Activated naive CD4-positive, alpha-beta T cell treated with anti-CD3 and anti-CD28 coated beads, Interleukin-2, amount 50 U/mL, for 24 hours (primary cell): ENCODE measurements around the gene KCNB1.

ENCODE experiments used
- H3K27ac Mint-ChIP-seq: one replicate; pipeline ENCODE4 v1.8.0; 2021; ENCODE audit warnings: mild to moderate bottlenecking, mixed read lengths
- H3K27me3 Mint-ChIP-seq: one replicate; pipeline ENCODE4 v1.8.0; 2021; ENCODE audit warnings: mixed read lengths
- H3K36me3 Mint-ChIP-seq: one replicate; pipeline ENCODE4 v1.8.0; 2021; ENCODE audit warnings: mixed read lengths
- H3K4me1 Mint-ChIP-seq: one replicate; pipeline ENCODE4 v1.8.0; 2021; ENCODE audit warnings: mixed read lengths
- H3K4me3 Mint-ChIP-seq: one replicate; pipeline ENCODE4 v1.8.0; 2021; ENCODE audit warnings: mild to moderate bottlenecking, mixed read lengths
- H3K9me3 Mint-ChIP-seq: one replicate; pipeline ENCODE4 v1.8.0; 2021; ENCODE audit warnings: mixed read lengths

The KCNB1 gene

DNA sequence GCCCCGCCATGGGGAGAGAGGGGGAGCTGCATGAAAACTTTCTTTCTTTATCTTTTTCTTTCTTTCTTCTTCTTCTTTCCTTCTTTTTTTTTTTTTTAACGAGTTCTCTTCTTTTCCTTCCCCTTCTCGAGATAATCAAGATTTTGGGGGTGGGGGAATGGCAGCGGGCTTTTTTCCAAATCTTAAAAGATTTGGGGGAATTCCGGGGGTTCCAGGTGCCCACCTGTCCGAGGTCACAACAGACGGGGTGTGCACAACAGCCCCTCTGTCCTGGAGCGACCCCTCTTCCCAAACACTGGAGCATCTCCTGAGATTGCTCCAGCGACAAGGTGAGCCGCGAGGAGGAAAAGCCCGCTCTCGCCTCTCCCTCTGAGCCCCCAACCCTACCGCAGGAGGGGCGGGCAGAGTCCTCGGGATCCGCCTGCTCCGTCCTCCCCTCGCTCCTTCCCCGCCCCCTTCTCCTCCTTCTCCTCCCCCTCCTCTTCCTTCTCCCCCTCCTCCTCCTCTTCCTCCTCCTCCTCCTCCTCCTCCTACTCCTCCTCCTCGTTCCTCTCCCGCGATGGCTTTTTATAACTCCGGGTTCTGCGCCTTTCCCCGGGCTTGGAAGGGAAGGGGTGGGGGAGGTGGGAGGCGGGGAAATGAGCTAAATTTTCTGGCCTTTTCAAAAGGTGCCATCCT, 689 bp upstream of the KCNB1 start:
- Mint-ChIP-seq H3K27me3 (peaks cover 49% of the 10 kb centered on the region), H3K9me3 (no peaks in the 10 kb centered on the region), H3K4me1 (peaks cover 8% of the 10 kb centered on the region), H3K27ac (no peak overlapping the region), H3K4me3 (peak overlapping the region; percentile 60), H3K36me3 (no peaks in the 10 kb centered on the region)

DNA sequence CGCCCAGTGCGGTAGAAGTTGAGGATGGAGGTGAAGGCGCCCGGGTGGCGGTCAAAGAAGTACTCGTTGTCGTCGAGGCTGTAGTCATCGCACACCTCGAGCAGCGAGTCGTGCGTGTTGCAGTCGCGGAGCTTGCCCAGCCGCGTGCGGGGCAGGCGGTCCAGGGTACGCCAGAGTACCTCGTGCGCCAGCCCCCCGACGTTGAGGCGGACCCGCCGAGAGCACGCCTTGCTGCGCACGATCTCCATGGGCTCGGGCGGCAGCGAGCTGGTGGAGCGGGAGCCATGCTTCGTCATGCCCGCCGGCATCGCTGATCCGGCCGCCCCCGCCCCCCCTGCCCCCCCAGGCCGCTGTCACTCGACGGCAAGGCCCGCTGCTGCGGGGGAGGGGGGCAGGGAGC, 295 bp downstream of the KCNB1 start:
- no peak overlapping the region for H3K27ac Mint-ChIP-seq
- H3K27me3 Mint-ChIP-seq: peaks cover 47% of the 10 kb centered on the region
- no peak overlapping the region for H3K4me3 Mint-ChIP-seq
- no peaks in the 10 kb centered on the region for H3K9me3 Mint-ChIP-seq
- H3K4me1 Mint-ChIP-seq: peaks cover 8% of the 10 kb centered on the region
- H3K36me3 Mint-ChIP-seq: no peaks in the 10 kb centered on the region

- H3K27ac Mint-ChIP-seq: no peak overlapping the region
- H3K36me3 Mint-ChIP-seq: no peaks in the 10 kb centered on the region
- H3K4me3 Mint-ChIP-seq: no peak overlapping the region
- peaks cover 41% of the 10 kb centered on the region for H3K27me3 Mint-ChIP-seq
- no peaks in the 10 kb centered on the region for H3K9me3 Mint-ChIP-seq
- H3K4me1 Mint-ChIP-seq: peaks cover 8% of the 10 kb centered on the region
Observed at GRCh38 chr20:49481116-49481515, 1.4 kb downstream of the KCNB1 start.

GRCh38 chr20:49480236-49480635, 2.2 kb downstream of the KCNB1 start:
- Mint-ChIP-seq H3K9me3 (no peaks in the 10 kb centered on the region), H3K4me1 (peaks cover 8% of the 10 kb centered on the region), H3K27ac (no peak overlapping the region), H3K4me3 (no peak overlapping the region), H3K27me3 (peaks cover 40% of the 10 kb centered on the region), H3K36me3 (no peaks in the 10 kb centered on the region)

DNA sequence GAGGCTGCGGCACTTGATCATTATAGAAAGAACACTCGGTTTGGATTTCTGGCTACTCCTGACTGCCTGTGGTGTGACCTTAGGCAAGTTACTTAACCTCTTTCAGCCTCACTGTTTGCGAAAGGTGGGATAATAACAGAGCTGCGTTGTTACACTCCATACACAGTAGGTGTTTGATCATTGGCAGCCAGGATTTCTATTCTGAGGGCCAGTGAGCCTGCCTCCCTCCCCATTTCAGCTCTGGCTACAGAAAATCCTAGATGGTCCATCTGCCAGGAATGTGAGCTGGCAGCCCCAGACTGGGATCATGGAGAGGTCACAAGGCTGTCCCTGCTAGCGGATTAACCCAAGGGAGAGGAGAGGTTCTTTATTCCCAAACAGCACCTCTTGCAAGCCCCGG, 2.7 kb downstream of the KCNB1 start:
- H3K27me3 Mint-ChIP-seq: peaks cover 41% of the 10 kb centered on the region
- no peaks in the 10 kb centered on the region for H3K36me3 Mint-ChIP-seq
- H3K4me1 Mint-ChIP-seq: peaks cover 8% of the 10 kb centered on the region
- H3K4me3 Mint-ChIP-seq: no peak overlapping the region
- H3K27ac Mint-ChIP-seq: no peak overlapping the region
- H3K9me3 Mint-ChIP-seq: no peaks in the 10 kb centered on the region

DNA sequence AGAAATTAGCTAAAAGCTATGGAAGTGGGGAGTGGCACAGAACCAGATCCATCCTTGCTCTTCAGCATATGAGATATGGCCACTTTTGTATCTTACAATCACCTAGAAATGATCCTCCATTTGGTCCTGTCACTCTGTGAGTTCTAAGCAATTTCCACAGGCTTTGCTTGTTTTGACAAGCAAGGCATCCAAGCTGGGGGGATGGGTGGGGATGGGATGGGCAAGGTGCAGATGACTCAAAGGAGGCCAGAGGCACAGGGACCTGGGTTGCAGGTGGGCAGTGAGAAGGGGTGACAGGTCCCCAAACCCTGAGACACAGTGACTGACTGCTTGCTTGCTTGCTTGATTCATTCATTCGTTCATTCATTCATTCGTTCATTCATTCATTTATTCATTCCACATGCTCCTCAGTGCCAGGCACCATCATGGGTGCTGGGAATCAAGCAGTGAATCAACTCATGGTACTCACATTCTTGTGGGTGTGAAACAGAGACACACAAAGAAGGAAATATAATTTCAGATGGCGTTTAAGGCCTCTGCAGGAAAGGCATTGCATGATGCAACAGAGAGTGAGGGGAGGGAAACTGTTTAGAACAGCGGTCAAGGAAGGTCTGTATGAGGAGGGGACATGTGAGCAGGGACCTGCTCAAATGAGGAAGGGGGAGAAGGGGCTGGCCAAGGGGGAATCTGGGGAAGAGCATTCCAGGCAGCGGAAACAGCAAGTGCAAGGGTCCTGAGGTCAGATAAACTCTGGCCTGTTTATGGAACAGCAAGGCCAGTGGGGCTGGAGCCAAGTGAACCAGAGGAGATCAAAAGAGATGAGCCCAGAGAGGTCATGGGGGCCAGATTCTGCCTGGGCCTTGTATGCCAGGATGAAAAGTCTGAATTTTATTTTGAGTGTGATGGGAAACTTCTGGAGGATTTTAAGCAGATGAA, 3.4 kb downstream of the KCNB1 start:
- Mint-ChIP-seq H3K9me3 (no peaks in the 10 kb centered on the region), H3K36me3 (no peaks in the 10 kb centered on the region), H3K27ac (no peak overlapping the region), H3K4me3 (no peak overlapping the region), H3K4me1 (peaks cover under 1% of the 10 kb centered on the region), H3K27me3 (peaks cover 39% of the 10 kb centered on the region)

DNA sequence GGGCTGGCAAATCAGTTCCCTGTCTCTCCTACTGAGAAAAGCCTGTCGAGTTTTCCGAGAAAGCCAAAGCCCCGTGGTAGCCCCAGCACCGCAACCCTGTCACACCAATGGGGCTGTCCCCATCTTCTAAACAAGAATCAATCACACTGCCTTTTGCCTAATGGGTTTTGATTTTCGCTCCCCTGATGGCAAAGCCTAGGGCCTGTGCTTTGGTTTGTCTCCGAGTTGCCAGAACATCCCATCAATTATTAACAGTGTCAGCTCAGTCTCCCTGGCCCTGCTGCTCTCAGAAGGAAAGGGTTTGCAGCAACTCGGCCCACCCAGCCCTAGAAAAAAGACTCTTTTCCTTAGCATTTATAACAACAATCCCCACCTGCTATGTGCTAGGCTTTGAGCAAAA, 4.2 kb downstream of the KCNB1 start:
- H3K27me3 Mint-ChIP-seq: peaks cover 40% of the 10 kb centered on the region
- no peaks in the 10 kb centered on the region for H3K36me3 Mint-ChIP-seq
- no peak overlapping the region for H3K4me3 Mint-ChIP-seq
- H3K4me1 Mint-ChIP-seq: no peaks in the 10 kb centered on the region
- H3K9me3 Mint-ChIP-seq: no peaks in the 10 kb centered on the region
- no peak overlapping the region for H3K27ac Mint-ChIP-seq

DNA sequence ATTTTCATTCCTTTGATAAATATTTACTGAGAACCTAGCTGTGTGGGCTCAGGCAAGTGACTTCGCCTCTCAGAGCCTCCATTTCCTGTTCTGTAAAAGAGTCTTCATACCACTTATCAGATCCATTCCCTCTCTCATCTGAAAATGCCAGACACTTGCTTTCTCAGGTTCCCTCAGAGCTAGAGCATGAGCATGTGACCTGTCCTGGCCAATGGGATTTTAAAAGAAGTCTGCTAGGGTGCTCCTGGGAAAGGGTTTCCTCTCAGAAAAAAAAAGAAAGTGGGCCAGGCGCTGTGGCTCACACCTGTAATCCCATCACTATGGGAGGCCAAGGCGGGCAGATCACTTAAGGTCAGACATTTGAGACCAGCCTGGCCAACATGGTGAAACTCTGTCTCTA, 5.3 kb downstream of the KCNB1 start:
- H3K9me3 Mint-ChIP-seq: no peaks in the 10 kb centered on the region
- H3K4me1 Mint-ChIP-seq: no peaks in the 10 kb centered on the region
- H3K27ac Mint-ChIP-seq: no peak overlapping the region
- no peak overlapping the region for H3K4me3 Mint-ChIP-seq
- peaks cover 40% of the 10 kb centered on the region for H3K27me3 Mint-ChIP-seq
- no peaks in the 10 kb centered on the region for H3K36me3 Mint-ChIP-seq

DNA sequence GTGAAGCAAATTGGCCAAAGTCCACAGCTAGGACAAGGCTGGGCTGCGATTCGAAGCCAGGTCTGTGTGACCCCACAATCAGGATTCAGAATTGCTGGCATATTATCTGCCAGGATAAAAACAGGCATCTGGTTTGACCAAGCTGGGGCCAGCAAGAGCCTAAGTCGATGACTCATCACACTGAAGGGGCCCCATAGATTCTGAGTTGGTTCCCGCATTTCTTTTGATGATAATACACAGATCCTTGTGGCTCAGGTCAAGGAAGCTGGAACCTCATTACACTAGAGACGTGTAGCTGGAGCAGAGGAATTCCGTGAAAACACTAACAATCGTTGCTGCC, 6.5 kb downstream of the KCNB1 start:
- H3K27ac Mint-ChIP-seq: no peak overlapping the region
- peaks cover 31% of the 10 kb centered on the region for H3K27me3 Mint-ChIP-seq
- no peaks in the 10 kb centered on the region for H3K9me3 Mint-ChIP-seq
- H3K4me3 Mint-ChIP-seq: no peak overlapping the region
- no peaks in the 10 kb centered on the region for H3K4me1 Mint-ChIP-seq
- H3K36me3 Mint-ChIP-seq: no peaks in the 10 kb centered on the region

DNA sequence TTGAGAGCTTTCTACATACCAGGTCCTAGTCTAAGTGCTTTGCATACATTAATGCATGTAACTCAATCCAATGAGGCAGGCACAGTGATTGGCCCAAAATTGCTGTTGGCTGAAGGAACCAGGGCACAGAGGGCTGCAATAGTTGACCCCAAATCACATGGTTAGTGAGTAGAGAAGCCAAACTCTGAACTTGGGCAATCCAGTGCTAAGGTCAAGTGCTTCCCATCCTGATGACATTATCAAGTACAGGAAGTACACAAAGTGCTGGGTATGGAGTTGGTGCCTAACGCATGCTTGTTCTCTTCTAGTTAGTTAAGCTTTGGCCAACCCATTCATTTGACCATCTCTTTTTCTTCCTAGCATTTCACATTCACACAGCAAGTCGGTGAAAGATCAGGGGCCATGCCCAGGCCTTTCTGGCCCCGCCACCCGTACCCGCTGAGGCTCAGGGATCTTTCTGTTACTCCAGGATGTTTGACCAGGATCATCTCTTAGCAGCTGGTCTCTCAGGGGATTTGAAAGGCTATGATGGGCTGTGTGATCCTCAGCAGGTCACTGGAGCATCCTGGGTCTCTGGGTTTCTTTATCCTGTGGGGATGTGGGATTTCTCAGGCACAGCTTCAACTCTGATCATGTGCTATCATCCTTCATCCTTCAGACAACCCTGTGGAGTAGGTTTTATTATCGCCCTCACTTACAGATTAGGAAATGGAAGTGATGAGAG, 7.0 kb downstream of the KCNB1 start:
- Mint-ChIP-seq H3K4me1 (no peaks in the 10 kb centered on the region), H3K27ac (no peak overlapping the region), H3K9me3 (no peaks in the 10 kb centered on the region), H3K27me3 (peaks cover 31% of the 10 kb centered on the region), H3K4me3 (no peak overlapping the region), H3K36me3 (no peaks in the 10 kb centered on the region)

- H3K27me3 Mint-ChIP-seq: peaks cover 28% of the 10 kb centered on the region
- H3K4me3 Mint-ChIP-seq: no peak overlapping the region
- no peaks in the 10 kb centered on the region for H3K36me3 Mint-ChIP-seq
- no peak overlapping the region for H3K27ac Mint-ChIP-seq
- no peaks in the 10 kb centered on the region for H3K4me1 Mint-ChIP-seq
- no peaks in the 10 kb centered on the region for H3K9me3 Mint-ChIP-seq
Observed at GRCh38 chr20:49471397-49471796, 11.1 kb downstream of the KCNB1 start.

GRCh38 chr20:49470922-49471321, 11.5 kb downstream of the KCNB1 start:
- no peaks in the 10 kb centered on the region for H3K36me3 Mint-ChIP-seq
- no peaks in the 10 kb centered on the region for H3K4me1 Mint-ChIP-seq
- no peak overlapping the region for H3K4me3 Mint-ChIP-seq
- H3K27me3 Mint-ChIP-seq: peaks cover 28% of the 10 kb centered on the region
- no peaks in the 10 kb centered on the region for H3K9me3 Mint-ChIP-seq
- no peak overlapping the region for H3K27ac Mint-ChIP-seq

- H3K36me3 Mint-ChIP-seq: no peaks in the 10 kb centered on the region
- H3K4me3 Mint-ChIP-seq: no peak overlapping the region
- H3K27ac Mint-ChIP-seq: no peak overlapping the region
- H3K27me3 Mint-ChIP-seq: peaks cover 18% of the 10 kb centered on the region
- no peaks in the 10 kb centered on the region for H3K4me1 Mint-ChIP-seq
- H3K9me3 Mint-ChIP-seq: no peaks in the 10 kb centered on the region
Observed at GRCh38 chr20:49469060-49469459, 13.4 kb downstream of the KCNB1 start.

DNA sequence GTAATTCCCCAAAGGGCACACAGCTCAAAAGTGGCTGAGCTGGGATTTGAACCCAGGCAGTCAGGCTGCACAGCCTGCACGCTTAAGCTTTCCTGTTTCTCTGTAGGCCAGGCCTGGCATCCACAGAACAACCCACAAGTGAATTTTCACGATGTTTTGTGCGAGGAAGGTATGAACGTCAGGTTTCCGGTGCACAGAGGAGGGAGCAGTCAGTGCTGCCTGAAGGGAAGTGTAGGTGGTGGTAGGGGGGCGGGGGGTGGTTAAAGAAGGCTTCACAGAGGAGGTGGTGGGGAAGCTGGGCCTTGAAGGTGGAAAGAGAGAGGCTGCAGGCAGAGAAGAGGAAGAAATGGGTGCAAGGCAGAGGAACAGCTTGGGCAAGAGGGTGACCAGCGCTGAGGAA, 14.1 kb downstream of the KCNB1 start:
- H3K27ac Mint-ChIP-seq: no peak overlapping the region
- H3K27me3 Mint-ChIP-seq: peaks cover 18% of the 10 kb centered on the region
- no peaks in the 10 kb centered on the region for H3K9me3 Mint-ChIP-seq
- H3K4me1 Mint-ChIP-seq: no peaks in the 10 kb centered on the region
- H3K4me3 Mint-ChIP-seq: no peak overlapping the region
- no peaks in the 10 kb centered on the region for H3K36me3 Mint-ChIP-seq

GRCh38 chr20:49466114-49466912, 16.2 kb downstream of the KCNB1 start:
- Mint-ChIP-seq H3K4me1 (no peaks in the 10 kb centered on the region), H3K27me3 (peaks cover 19% of the 10 kb centered on the region), H3K36me3 (no peaks in the 10 kb centered on the region), H3K4me3 (no peak overlapping the region), H3K9me3 (no peaks in the 10 kb centered on the region), H3K27ac (no peak overlapping the region)
